Raji (cell line): ENCODE measurements around the gene TMEM126A.
A peak's percentile ranks its signal among the peaks of the same experiment; 100 is the strongest.

Source experiments
- POLR2A ChIP-seq: IDR thresholded peaks from 2 replicates; pipeline ENCODE4 v1.6.1; 2011; ENCODE audit warnings: low read depth, low read length, control low read depth; ENCODE audit not compliant: insufficient read depth

Gene TMEM126A

GRCh38 chr11:85680897-85681296 is 33.1 kb downstream of the TMEM126A start:
- TF ChIP-seq POLR2A: no peak

- TF ChIP-seq POLR2A: peak; percentile 75
These were observed 34.9 kb downstream of the TMEM126A start for GRCh38 chr11:85682330-85683305.

- TF ChIP-seq POLR2A: no peak
These were observed 37.5 kb downstream of the TMEM126A start for GRCh38 chr11:85685125-85685819.

DNA sequence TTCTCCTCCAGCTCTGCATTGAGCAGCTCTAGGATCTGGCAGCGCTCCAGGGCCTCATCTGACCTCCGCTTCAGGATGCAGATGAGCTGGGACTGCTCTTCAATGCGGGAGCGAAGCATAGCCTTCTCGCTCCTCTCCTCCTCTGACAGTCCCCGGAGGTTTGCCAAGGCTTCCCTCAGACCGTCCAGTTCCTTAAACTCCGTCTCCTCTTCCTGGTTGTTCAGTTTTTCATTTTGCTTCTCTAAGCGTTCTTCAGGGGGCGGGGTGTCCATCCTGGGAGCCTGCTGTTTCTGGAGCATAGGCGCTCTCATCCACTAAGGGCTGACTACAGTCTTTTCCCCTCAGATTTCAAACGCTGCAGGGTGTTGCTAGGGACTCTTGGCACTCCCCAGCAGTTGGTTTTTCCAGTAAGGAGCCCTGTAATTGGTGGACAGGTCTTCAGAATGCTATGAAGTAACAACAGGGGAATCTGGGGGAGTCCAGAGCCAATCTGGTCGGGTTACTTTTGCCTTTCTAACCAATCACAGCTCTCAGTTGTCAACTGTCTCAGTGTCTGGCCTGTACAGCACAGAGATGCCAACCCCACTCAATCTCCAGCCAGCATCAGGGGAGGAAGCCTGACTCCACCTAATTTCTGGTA is 38.2 kb downstream of the TMEM126A start, which contains the start of gene CCDC89:
CCDC89 (minus strand) TSS at position 376 of the 640 bp plus-strand sequence; CDS start at position 311, 65 bp downstream.
- TF ChIP-seq POLR2A: no peak

GRCh38 chr11:85694385-85694980 is 46.7 kb downstream of the TMEM126A start:
- no peak for TF ChIP-seq POLR2A

GRCh38 chr11:85695546-85695945 is 47.8 kb downstream of the TMEM126A start:
- TF ChIP-seq POLR2A: no peak

DNA sequence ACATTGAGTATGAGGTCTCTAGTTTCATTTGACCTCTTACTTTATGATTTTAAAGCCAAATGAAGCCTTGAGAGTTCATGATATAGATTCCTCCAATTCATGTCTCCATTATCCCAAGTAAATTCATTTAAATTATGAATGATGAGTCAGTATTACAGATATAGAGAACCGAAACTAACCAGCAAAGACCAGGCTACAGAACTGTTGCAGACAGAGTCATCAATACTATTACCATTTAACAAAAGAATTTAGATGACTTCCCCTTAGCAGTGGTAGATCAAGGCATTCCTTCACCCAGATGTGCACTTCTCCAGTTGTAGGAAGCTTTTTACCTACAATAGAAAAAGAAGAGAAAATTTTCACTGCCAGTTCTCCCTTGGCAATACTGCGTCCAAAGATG is 50.0 kb downstream of the TMEM126A start:
- TF ChIP-seq POLR2A: no peak

- TF ChIP-seq POLR2A: no peak
These were observed 50.4 kb downstream of the TMEM126A start for GRCh38 chr11:85698195-85698594.

DNA sequence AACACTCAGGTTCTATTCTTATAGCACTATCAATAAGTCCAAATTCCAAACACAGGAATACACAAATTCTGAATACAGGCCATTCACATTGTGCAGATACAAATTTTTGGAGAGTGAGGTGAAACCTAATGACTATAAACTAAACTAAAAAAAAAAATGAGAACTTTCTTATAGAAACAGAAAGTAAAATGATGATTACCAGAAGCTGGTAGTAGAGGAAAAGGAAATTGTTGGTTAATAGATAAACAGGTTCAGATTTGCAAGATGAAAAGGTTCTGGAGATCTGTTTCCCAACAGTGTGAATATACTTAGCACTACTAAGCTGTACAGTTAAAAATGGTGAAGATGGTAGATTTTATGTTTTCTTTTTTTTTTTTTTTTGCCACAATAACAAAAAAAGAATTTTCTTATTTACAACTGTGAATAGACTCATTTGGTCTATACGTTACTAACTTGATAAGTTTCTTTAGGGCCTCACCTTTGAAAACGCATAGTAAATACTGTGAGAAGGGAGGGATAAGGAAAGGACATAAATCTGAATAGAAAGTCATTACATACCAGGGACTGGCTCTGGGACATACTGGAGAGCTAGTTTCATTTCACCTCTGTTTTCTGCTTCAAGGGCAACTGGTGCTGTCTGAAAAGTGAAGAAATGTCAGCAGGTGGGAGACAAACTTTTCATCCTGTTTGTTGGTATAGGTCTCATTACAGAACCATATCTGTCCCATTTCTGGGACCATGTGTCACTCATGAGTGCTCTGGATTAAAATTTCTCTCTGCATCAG is 52.4 kb downstream of the TMEM126A start:
- no peak for TF ChIP-seq POLR2A

GRCh38 chr11:85704967-85705366 is 57.2 kb downstream of the TMEM126A start:
- TF ChIP-seq POLR2A: no peak

- no peak for TF ChIP-seq POLR2A
These were observed 58.0 kb downstream of the TMEM126A start for GRCh38 chr11:85705800-85706199.
